Prostate gland (tissue), 2 donors: ENCODE results near the gene GTF3C2.

ENCODE experiments used
- CTCF ChIP-seq, 4 experiments: fragments of 200-600 bp in 2 of 4; fragments of 450-650 bp in 2 of 4; sonication (generic) in 2 of 4; IDR thresholded peaks; 1 replicate in 3 of 4; 2 replicates in 1 of 4; pipeline ENCODE4 v1.5.1; 2016 to 2019; ENCODE audit warnings: antibody characterized with exemption in 4 of 4, mild to moderate bottlenecking in 2 of 4, moderate library complexity in 2 of 4
- POLR2A ChIP-seq: fragments of 450-650 bp; IDR thresholded peaks from one replicate; pipeline ENCODE4 v1.6.1; 2016; ENCODE audit warnings: antibody characterized with exemption, mild to moderate bottlenecking
- POLR2AphosphoS5 ChIP-seq: sonication (generic); formaldehyde crosslinking; IDR thresholded peaks from one replicate; pipeline ENCODE4 v1.6.1; 2017; ENCODE audit warnings: antibody characterized with exemption

GRCh38 chr2:27398962-27399361, 42.4 kb upstream of the GTF3C2 start:
- TF ChIP-seq CTCF (IDR thresholded peaks at IDR 0.05) (no peak), POLR2AphosphoS5 (no peak), POLR2A (no peak)
